ENCODE measurements around the gene PRR19.

The PRR19 gene

DNA sequence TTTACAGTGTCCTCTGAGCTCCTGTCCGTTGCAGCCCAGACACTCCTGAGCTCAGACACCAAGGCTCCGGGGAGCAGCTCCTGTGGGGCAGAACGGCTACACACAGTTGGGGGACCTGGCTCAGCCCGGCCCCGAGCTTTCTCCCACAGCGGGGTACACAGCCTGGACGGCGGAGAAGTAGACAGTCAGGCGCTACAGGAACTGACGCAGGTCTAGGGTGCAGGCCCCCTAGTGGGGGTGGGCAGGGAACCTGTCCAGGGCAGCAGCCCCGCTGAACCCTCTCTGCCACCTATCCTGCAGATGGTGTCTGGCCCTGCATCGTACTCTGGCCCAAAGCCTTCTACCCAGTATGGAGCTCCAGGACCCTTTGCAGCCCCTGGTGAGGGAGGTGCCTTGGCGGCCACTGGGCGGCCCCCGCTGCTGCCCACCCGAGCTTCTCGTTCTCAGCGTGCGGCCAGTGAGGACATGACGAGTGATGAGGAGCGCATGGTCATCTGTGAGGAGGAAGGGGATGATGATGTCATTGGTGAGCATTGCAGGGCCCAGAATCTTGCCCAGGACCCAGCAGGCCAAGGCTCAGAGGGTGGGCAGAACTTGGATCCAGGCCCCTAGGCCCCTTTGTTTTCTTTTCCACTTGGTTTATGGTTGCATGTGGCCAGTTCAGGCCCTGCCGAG is 12.9 kb upstream of the PRR19 start:
- no peak overlapping the region for H3K9ac ChIP-seq (ENCODE audit: low read length in 5 of 5)
- no peak overlapping the region for H3K4me3 ChIP-seq (ENCODE audit: low read depth in 1 of 5, low read length in 5 of 5)
- no peak overlapping the region for H3K27ac ChIP-seq (ENCODE audit: low read depth, low read length)
- no peaks in the 10 kb centered on the region for H3K9me3 ChIP-seq (ENCODE audit: control insufficient read depth in 5 of 5, low read length in 5 of 5)
- no peaks in the 10 kb centered on the region for H3K27me3 ChIP-seq (ENCODE audit: control insufficient read depth in 5 of 5, insufficient read depth in 4 of 5, low read length in 5 of 5)
- peaks cover 11 to 23% (median 23%) of the 10 kb centered on the region in 5 donors for H3K4me1 ChIP-seq (ENCODE audit: control insufficient read depth in 5 of 5, insufficient read depth in 5 of 5, low read length in 5 of 5)
- H3K36me3 ChIP-seq (ENCODE audit: control insufficient read depth in 5 of 5, insufficient read depth in 5 of 5, low read length in 5 of 5): peaks cover 0 to 74% (median 71%) of the 10 kb centered on the region in 5 donors

DNA sequence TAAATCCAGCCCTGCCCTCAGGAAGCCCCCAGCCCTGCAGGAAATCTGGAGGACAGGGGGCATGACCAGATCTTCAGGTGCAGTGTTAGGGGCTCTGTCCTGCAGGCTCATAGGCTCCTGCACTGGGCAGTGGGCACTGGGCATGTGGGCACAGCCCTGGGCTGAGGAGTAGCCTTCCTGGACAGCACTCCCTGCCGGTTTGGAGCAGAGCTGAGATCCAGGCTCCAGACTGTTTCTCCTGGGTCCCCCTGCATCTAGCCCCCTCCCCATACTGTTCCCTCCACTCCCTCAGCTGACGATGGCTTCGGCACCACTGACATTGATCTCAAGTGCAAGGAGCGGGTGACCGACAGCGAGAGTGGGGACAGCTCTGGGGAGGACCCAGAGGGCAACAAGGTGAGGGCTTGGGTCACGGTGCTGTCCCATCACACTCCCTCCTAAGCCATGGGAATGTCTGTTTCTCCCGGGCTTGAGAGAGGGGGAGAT is 12.3 kb upstream of the PRR19 start:
- no peaks in the 10 kb centered on the region for H3K27me3 ChIP-seq (ENCODE audit: control insufficient read depth in 5 of 5, insufficient read depth in 4 of 5, low read length in 5 of 5)
- no peak overlapping the region for H3K27ac ChIP-seq (ENCODE audit: low read depth, low read length)
- H3K4me1 ChIP-seq (ENCODE audit: control insufficient read depth in 5 of 5, insufficient read depth in 5 of 5, low read length in 5 of 5): peaks cover 11 to 22% (median 22%) of the 10 kb centered on the region in 5 donors
- H3K36me3 ChIP-seq (ENCODE audit: control insufficient read depth in 5 of 5, insufficient read depth in 5 of 5, low read length in 5 of 5): peaks cover 0 to 80% (median 77%) of the 10 kb centered on the region in 5 donors
- H3K4me3 ChIP-seq (ENCODE audit: low read depth in 1 of 5, low read length in 5 of 5): no peak overlapping the region
- H3K9me3 ChIP-seq (ENCODE audit: control insufficient read depth in 5 of 5, low read length in 5 of 5): no peaks in the 10 kb centered on the region
- H3K9ac ChIP-seq (ENCODE audit: low read length in 5 of 5): no peak overlapping the region

DNA sequence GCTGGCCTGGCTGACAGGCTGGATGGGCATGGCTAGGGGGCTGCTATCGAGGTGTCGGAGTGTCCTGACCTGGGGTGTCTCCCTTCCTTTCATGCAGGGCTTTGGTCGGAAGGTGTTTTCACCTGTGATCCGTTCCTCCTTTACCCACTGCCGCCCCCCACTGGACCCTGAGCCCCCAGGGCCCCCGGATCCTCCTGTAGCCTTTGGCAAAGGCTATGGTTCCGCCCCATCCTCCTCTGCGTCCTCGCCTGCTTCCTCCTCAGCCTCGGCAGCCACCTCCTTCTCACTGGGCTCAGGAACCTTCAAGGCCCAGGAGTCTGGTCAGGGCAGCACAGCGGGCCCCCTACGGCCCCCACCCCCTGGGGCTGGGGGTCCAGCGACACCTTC is 11.8 kb upstream of the PRR19 start:
- Histone ChIP-seq H3K27ac (ENCODE audit: low read depth, low read length) (no peak overlapping the region), H3K36me3 (ENCODE audit: control insufficient read depth in 5 of 5, insufficient read depth in 5 of 5, low read length in 5 of 5) (peaks cover 0 to 83% (median 79%) of the 10 kb centered on the region in 5 donors), H3K9ac (ENCODE audit: low read length in 5 of 5) (no peak overlapping the region), H3K27me3 (ENCODE audit: control insufficient read depth in 5 of 5, insufficient read depth in 4 of 5, low read length in 5 of 5) (no peaks in the 10 kb centered on the region), H3K9me3 (ENCODE audit: control insufficient read depth in 5 of 5, low read length in 5 of 5) (no peaks in the 10 kb centered on the region), H3K4me1 (ENCODE audit: control insufficient read depth in 5 of 5, insufficient read depth in 5 of 5, low read length in 5 of 5) (peaks cover 9 to 16% (median 16%) of the 10 kb centered on the region in 5 donors), H3K4me3 (ENCODE audit: low read depth in 1 of 5, low read length in 5 of 5) (no peak overlapping the region)

DNA sequence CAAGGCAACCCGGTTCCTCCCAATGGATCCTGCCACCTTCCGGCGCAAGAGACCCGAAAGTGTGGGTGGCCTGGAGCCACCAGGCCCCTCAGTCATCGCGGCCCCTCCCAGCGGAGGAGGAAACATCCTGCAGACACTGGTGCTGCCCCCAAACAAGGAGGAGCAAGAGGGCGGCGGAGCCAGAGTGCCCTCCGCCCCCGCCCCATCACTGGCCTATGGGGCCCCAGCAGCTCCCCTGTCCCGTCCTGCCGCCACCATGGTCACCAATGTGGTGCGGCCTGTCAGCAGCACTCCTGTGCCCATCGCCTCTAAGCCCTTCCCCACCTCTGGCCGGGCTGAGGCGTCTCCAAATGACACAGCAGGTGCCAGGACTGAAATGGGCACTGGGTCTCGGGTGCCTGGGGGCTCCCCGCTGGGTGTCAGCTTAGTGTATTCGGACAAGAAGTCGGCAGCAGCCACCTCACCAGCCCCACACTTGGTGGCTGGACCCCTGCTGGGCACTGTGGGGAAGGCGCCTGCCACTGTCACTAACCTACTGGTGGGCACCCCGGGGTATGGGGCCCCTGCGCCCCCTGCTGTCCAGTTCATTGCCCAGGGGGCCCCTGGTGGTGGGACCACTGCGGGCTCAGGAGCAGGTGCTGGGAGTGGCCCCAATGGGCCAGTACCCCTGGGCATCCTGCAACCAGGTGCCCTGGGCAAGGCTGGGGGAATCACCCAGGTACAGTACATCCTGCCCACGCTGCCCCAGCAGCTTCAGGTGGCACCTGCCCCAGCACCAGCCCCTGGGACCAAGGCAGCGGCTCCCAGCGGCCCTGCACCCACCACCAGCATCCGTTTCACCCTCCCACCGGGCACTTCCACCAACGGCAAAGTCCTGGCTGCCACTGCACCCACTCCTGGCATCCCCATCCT is 11.2 kb upstream of the PRR19 start:
- H3K4me1 ChIP-seq (ENCODE audit: control insufficient read depth in 5 of 5, insufficient read depth in 5 of 5, low read length in 5 of 5): peaks cover 4 to 10% (median 10%) of the 10 kb centered on the region in 5 donors
- H3K27ac ChIP-seq (ENCODE audit: low read depth, low read length): no peak overlapping the region
- no peaks in the 10 kb centered on the region for H3K9me3 ChIP-seq (ENCODE audit: control insufficient read depth in 5 of 5, low read length in 5 of 5)
- H3K9ac ChIP-seq (ENCODE audit: low read length in 5 of 5): no peak overlapping the region
- H3K27me3 ChIP-seq (ENCODE audit: control insufficient read depth in 5 of 5, insufficient read depth in 4 of 5, low read length in 5 of 5): no peaks in the 10 kb centered on the region
- no peak overlapping the region for H3K4me3 ChIP-seq (ENCODE audit: low read depth in 1 of 5, low read length in 5 of 5)
- peaks cover 0 to 86% (median 85%) of the 10 kb centered on the region in 5 donors for H3K36me3 ChIP-seq (ENCODE audit: control insufficient read depth in 5 of 5, insufficient read depth in 5 of 5, low read length in 5 of 5)

DNA sequence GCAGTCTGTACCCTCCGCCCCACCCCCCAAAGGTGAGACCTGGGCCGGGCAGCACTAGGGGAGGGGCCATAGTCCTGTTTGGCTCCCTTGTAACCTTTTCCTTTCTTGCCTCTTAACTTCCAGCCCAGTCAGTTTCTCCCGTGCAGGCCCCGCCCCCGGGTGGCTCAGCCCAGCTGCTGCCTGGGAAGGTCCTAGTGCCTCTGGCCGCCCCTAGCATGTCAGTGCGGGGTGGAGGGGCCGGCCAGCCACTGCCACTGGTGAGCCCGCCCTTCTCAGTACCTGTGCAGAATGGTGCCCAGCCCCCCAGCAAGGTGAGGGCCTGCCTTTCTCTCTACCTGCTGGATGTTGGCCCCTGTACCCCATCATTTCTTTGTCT is 10.5 kb upstream of the PRR19 start:
- H3K36me3 ChIP-seq (ENCODE audit: control insufficient read depth in 5 of 5, insufficient read depth in 5 of 5, low read length in 5 of 5): peaks cover 0 to 86% (median 85%) of the 10 kb centered on the region in 5 donors
- no peaks in the 10 kb centered on the region for H3K27me3 ChIP-seq (ENCODE audit: control insufficient read depth in 5 of 5, insufficient read depth in 4 of 5, low read length in 5 of 5)
- no peak overlapping the region for H3K9ac ChIP-seq (ENCODE audit: low read length in 5 of 5)
- H3K27ac ChIP-seq (ENCODE audit: low read depth, low read length): no peak overlapping the region
- H3K4me3 ChIP-seq (ENCODE audit: low read depth in 1 of 5, low read length in 5 of 5): no peak overlapping the region
- H3K9me3 ChIP-seq (ENCODE audit: control insufficient read depth in 5 of 5, low read length in 5 of 5): no peaks in the 10 kb centered on the region
- peaks cover 0 to 3% (median 3%) of the 10 kb centered on the region in 5 donors for H3K4me1 ChIP-seq (ENCODE audit: control insufficient read depth in 5 of 5, insufficient read depth in 5 of 5, low read length in 5 of 5)

DNA sequence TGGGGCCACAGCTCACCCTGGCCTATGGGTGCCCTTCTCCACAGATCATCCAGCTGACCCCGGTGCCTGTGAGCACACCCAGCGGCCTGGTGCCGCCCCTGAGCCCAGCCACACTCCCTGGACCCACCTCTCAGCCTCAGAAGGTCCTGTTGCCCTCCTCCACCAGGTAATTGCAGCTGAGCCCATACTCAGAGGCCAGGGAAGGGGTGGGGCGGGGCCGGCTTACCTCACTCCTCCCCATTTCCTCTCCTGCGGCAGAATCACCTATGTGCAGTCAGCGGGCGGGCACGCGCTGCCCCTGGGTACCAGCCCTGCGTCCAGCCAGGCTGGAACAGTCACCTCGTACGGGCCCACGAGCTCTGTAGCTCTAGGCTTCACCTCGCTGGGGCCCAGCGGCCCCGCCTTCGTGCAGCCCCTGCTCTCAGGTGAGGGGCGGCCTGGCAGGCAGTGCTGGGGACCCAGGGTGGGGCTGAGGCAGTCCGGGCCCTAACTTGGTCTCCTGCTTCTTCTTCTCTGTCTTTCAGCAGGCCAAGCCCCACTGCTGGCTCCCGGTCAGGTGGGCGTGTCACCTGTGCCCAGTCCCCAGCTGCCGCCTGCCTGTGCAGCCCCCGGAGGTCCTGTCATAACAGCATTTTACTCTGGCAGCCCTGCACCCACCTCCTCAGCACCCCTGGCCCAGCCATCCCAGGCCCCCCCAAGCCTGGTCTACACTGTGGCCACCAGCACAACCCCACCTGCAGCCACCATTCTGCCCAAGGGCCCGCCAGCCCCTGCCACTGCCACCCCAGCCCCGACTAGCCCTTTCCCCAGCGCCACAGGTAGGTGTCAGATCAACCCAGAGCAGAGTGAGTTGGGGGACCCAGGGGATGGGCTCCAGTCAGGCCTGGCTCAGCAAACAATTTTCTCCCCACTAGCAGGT is 9.6 kb upstream of the PRR19 start:
- Histone ChIP-seq H3K36me3 (ENCODE audit: control insufficient read depth in 5 of 5, insufficient read depth in 5 of 5, low read length in 5 of 5) (peaks cover 0 to 85% (median 80%) of the 10 kb centered on the region in 5 donors), H3K27me3 (ENCODE audit: control insufficient read depth in 5 of 5, insufficient read depth in 4 of 5, low read length in 5 of 5) (no peaks in the 10 kb centered on the region), H3K27ac (ENCODE audit: low read depth, low read length) (no peak overlapping the region), H3K9me3 (ENCODE audit: control insufficient read depth in 5 of 5, low read length in 5 of 5) (no peaks in the 10 kb centered on the region), H3K9ac (ENCODE audit: low read length in 5 of 5) (no peak overlapping the region), H3K4me1 (ENCODE audit: control insufficient read depth in 5 of 5, insufficient read depth in 5 of 5, low read length in 5 of 5) (no peaks in the 10 kb centered on the region), H3K4me3 (ENCODE audit: low read depth in 1 of 5, low read length in 5 of 5) (no peak overlapping the region)

DNA sequence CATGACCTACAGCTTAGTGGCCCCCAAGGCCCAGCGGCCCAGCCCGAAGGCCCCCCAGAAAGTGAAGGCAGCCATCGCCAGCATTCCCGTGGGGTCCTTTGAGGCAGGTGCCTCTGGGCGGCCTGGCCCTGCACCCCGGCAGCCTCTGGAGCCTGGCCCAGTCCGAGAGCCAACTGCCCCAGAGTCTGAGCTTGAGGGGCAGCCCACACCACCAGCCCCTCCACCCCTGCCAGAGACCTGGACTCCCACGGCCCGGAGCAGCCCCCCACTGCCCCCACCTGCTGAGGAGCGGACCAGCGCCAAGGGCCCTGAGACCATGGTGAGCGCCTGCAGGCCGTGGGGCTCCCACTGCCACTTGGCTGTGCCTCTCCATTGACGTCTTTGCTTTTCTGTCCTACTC is 9.0 kb upstream of the PRR19 start:
- Histone ChIP-seq H3K9ac (ENCODE audit: low read length in 5 of 5) (no peak overlapping the region), H3K9me3 (ENCODE audit: control insufficient read depth in 5 of 5, low read length in 5 of 5) (no peaks in the 10 kb centered on the region), H3K4me3 (ENCODE audit: low read depth in 1 of 5, low read length in 5 of 5) (no peak overlapping the region), H3K4me1 (ENCODE audit: control insufficient read depth in 5 of 5, insufficient read depth in 5 of 5, low read length in 5 of 5) (no peaks in the 10 kb centered on the region), H3K27me3 (ENCODE audit: control insufficient read depth in 5 of 5, insufficient read depth in 4 of 5, low read length in 5 of 5) (no peaks in the 10 kb centered on the region), H3K27ac (ENCODE audit: low read depth, low read length) (no peak overlapping the region), H3K36me3 (ENCODE audit: control insufficient read depth in 5 of 5, insufficient read depth in 5 of 5, low read length in 5 of 5) (peaks cover 0 to 78% (median 74%) of the 10 kb centered on the region in 5 donors)

DNA sequence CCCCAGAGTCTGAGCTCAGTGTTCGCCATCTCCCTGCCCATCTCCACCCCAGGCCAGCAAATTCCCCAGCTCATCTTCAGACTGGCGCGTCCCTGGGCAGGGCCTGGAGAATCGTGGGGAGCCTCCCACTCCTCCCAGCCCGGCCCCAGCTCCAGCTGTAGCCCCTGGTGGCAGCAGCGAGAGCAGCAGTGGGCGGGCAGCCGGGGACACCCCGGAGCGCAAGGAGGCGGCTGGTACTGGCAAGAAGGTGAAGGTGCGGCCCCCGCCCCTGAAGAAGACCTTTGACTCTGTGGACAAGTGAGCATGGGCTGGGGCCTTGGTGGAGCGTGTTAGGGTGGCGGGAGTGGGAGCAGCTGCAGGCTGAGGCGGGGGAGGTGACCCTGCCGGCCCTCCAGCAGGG is 8.4 kb upstream of the PRR19 start:
- H3K9ac ChIP-seq (ENCODE audit: low read length in 5 of 5): no peak overlapping the region
- H3K27me3 ChIP-seq (ENCODE audit: control insufficient read depth in 5 of 5, insufficient read depth in 4 of 5, low read length in 5 of 5): no peaks in the 10 kb centered on the region
- H3K9me3 ChIP-seq (ENCODE audit: control insufficient read depth in 5 of 5, low read length in 5 of 5): no peaks in the 10 kb centered on the region
- H3K27ac ChIP-seq (ENCODE audit: low read depth, low read length): no peak overlapping the region
- H3K4me3 ChIP-seq (ENCODE audit: low read depth in 1 of 5, low read length in 5 of 5): no peak overlapping the region
- H3K36me3 ChIP-seq (ENCODE audit: control insufficient read depth in 5 of 5, insufficient read depth in 5 of 5, low read length in 5 of 5): peaks cover 0 to 72% (median 68%) of the 10 kb centered on the region in 5 donors
- no peaks in the 10 kb centered on the region for H3K4me1 ChIP-seq (ENCODE audit: control insufficient read depth in 5 of 5, insufficient read depth in 5 of 5, low read length in 5 of 5)

DNA sequence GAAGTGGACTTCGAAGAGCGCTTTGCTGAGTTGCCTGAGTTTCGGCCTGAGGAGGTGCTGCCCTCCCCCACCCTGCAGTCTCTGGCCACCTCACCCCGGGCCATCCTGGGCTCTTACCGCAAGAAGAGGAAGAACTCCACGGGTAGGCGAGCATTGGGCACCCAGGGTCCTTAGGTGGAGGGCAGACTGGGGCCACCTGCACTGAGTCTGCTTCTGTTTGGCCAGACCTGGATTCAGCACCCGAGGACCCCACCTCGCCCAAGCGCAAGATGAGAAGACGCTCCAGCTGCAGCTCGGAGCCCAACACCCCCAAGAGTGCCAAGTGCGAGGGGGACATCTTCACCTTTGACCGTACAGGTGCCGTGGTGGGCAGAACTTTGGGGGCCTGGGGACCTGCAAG is 8.0 kb upstream of the PRR19 start:
- H3K36me3 ChIP-seq (ENCODE audit: control insufficient read depth in 5 of 5, insufficient read depth in 5 of 5, low read length in 5 of 5): peaks cover 0 to 68% (median 64%) of the 10 kb centered on the region in 5 donors
- H3K4me1 ChIP-seq (ENCODE audit: control insufficient read depth in 5 of 5, insufficient read depth in 5 of 5, low read length in 5 of 5): no peaks in the 10 kb centered on the region
- H3K9me3 ChIP-seq (ENCODE audit: control insufficient read depth in 5 of 5, low read length in 5 of 5): no peaks in the 10 kb centered on the region
- no peak overlapping the region for H3K9ac ChIP-seq (ENCODE audit: low read length in 5 of 5)
- no peaks in the 10 kb centered on the region for H3K27me3 ChIP-seq (ENCODE audit: control insufficient read depth in 5 of 5, insufficient read depth in 4 of 5, low read length in 5 of 5)
- no peak overlapping the region for H3K4me3 ChIP-seq (ENCODE audit: low read depth in 1 of 5, low read length in 5 of 5)
- no peak overlapping the region for H3K27ac ChIP-seq (ENCODE audit: low read depth, low read length)

Data from subcutaneous abdominal adipose tissue (tissue), 5 donors.